Suprapubic skin (tissue), 4 donors: ENCODE results near the gene PKN1.

Experiments
- CTCF ChIP-seq, 2 donors: fragments of 200-600 bp in 1 of 2; fragments of 450-650 bp in 1 of 2; sonication (generic) in 1 of 2; IDR thresholded peaks; one replicate each; pipeline ENCODE4 v1.5.1; 2016 to 2019; ENCODE audit warnings: antibody characterized with exemption in 2 of 2, mild to moderate bottlenecking in 1 of 2, moderate library complexity in 1 of 2
- POLR2A ChIP-seq, 2 donors: fragments of 450-650 bp; IDR thresholded peaks; one replicate each; pipeline ENCODE4 v1.6.1; 2017; ENCODE audit warnings: antibody characterized with exemption in 2 of 2, mild to moderate bottlenecking in 2 of 2, moderate library complexity in 2 of 2
- POLR2AphosphoS5 ChIP-seq, 3 donors: sonication (generic); formaldehyde crosslinking; IDR thresholded peaks; one replicate each; pipeline ENCODE4 v1.6.1; 2017; ENCODE audit warnings: antibody characterized with exemption in 3 of 3

- TF ChIP-seq CTCF (IDR thresholded peaks at IDR 0.05) (no peak), POLR2A (IDR thresholded peaks at IDR 0.05) (no peak), POLR2AphosphoS5 (IDR thresholded peaks at IDR 0.05) (no peak)
Measured at GRCh38 chr19:14383661-14384555, 49.2 kb upstream of the PKN1 start.
